Measurements from ENCODE around the gene SCGB2B2.

GRCh38 chr19:34667349-34668076, 9.4 kb downstream of the SCGB2B2 start:
- no peak for TF ChIP-seq EZH2 (IDR thresholded peaks at IDR 0.05)
- no peak for TF ChIP-seq POLR2AphosphoS5 (IDR thresholded peaks at IDR 0.05; ENCODE audit: borderline replicate concordance, low read depth, low read length)
